Natural killer cell (primary cell): Measurements from ENCODE around the gene BTBD1. TPM values are rescaled to one million over a fixed set of nuclear protein-coding genes. Genes with fewer than 3 reads are reported as not detected.

Source experiments
- ATAC-seq, 3 donors: fragments of 150-1000 bp in 2 of 3; fragments of 200-7000 bp in 1 of 3; cut with Tn5 transposase; 1 replicate in 1 of 3; 2 replicates in 2 of 3; pipeline ENCODE4 v1.10.0; 2021; ENCODE audit warnings: mild to moderate bottlenecking in 2 of 3, moderate library complexity in 2 of 3
- DNase-seq, 2 donors: peaks; one replicate each; pipeline versions ENCODE4 v3.0.0 to v3.0.0-alpha.2; 2013 to 2021; ENCODE audit warnings: mixed read lengths in 1 of 2
- H3K27ac ChIP-seq: one replicate; pipeline ENCODE4 v1.5.1; 2013; ENCODE audit warnings: mild to moderate bottlenecking, low read length
- H3K27me3 ChIP-seq: one replicate; pipeline ENCODE4 v1.6.1; 2013; ENCODE audit warnings: low read length; ENCODE audit not compliant: control insufficient read depth, insufficient read depth
- H3K36me3 ChIP-seq: one replicate; pipeline ENCODE4 v1.6.1; 2013; ENCODE audit warnings: low read length; ENCODE audit not compliant: control insufficient read depth, insufficient read depth
- H3K4me1 ChIP-seq: one replicate; pipeline ENCODE4 v1.6.1; 2013; ENCODE audit warnings: low read length; ENCODE audit not compliant: control insufficient read depth, insufficient read depth
- H3K4me3 ChIP-seq: one replicate; pipeline ENCODE4 v1.5.1; 2013; ENCODE audit warnings: low read length
- H3K9me3 ChIP-seq: one replicate; pipeline ENCODE4 v1.6.1; 2013; ENCODE audit warnings: low read length; ENCODE audit not compliant: control insufficient read depth, insufficient read depth
- H3K27ac Mint-ChIP-seq, 2 donors: one replicate each; pipeline ENCODE4 v1.8.0; 2022; ENCODE audit warnings: mild to moderate bottlenecking in 2 of 2, mixed read lengths in 2 of 2, moderate library complexity in 1 of 2
- H3K27me3 Mint-ChIP-seq, 2 donors: one replicate each; pipeline ENCODE4 v1.8.0; 2022; ENCODE audit warnings: low read depth in 2 of 2, mixed read lengths in 2 of 2
- H3K36me3 Mint-ChIP-seq: one replicate; pipeline ENCODE4 v1.8.0; 2022; ENCODE audit warnings: mixed read lengths
- H3K4me1 Mint-ChIP-seq, 2 donors: one replicate each; pipeline ENCODE4 v1.8.0; 2022; ENCODE audit warnings: mixed read lengths in 2 of 2
- H3K4me3 Mint-ChIP-seq: one replicate; pipeline ENCODE4 v1.8.0; 2022; ENCODE audit warnings: mild to moderate bottlenecking, moderate library complexity, mixed read lengths
- H3K9me3 Mint-ChIP-seq, 2 donors: one replicate each; pipeline ENCODE4 v1.8.0; 2022; ENCODE audit warnings: mixed read lengths in 2 of 2
- WGBS: methylation state at CpG from one replicate; pipeline ENCODE4 v1.1.7; 2013; ENCODE audit warnings: missing lambda C conversion rate; ENCODE audit not compliant: insufficient coverage; 5-methylcytosine and 5-hydroxymethylcytosine counted together
- intact Hi-C: fragments of 100-400 bp; cut with micrococcal nuclease; formaldehyde crosslinking; loops from one replicate; pipeline ENCODE4 v1.14.2; 2022
- total RNA-seq, 4 donors: library from RNA; stranded (reverse); fragments of 120-200 nt in 1 of 4; gene quantifications; one replicate each; pipeline versions ENCODE4 v1.2.3 to v1.2.4, GENCODE V29; 2013 to 2022
- TF ChIP-seq, protein P1 (sequence below): fragments of 200-600 bp; IDR thresholded peaks from one replicate; pipeline ENCODE4 v1.8.0; 2022; ENCODE audit warnings: antibody characterized with exemption

The BTBD1 gene
- total RNA-seq, 3 donors from 2014 or later (not counting 1 experiment from before 2014, with no cell fraction given), result 42.5 to 54.4 (median 54.0) TPM

- Histone ChIP-seq H3K27me3 (no peaks in the 10 kb centered on the region), H3K27ac (no peak overlapping the region), H3K9me3 (no peaks in the 10 kb centered on the region), H3K36me3 (no peaks in the 10 kb centered on the region), H3K4me3 (no peak overlapping the region), H3K4me1 (peaks cover 14% of the 10 kb centered on the region)
- DNase-seq, result no peak
- intact Hi-C loops, result no loop called here
- H3K36me3 Mint-ChIP-seq, result no peaks in the 10 kb centered on the region
- no peak overlapping the region for H3K27ac Mint-ChIP-seq
- WGBS, result 89% methylated on average over 6 of the region's 7 CpGs
- peaks cover 13% of the 10 kb centered on the region in 2 donors for H3K4me1 Mint-ChIP-seq
- H3K4me3 Mint-ChIP-seq, result no peak overlapping the region
- no peak for ATAC-seq
- H3K27me3 Mint-ChIP-seq, result no peaks in the 10 kb centered on the region
- no peaks in the 10 kb centered on the region for H3K9me3 Mint-ChIP-seq
- TF ChIP-seq, protein P1, sequence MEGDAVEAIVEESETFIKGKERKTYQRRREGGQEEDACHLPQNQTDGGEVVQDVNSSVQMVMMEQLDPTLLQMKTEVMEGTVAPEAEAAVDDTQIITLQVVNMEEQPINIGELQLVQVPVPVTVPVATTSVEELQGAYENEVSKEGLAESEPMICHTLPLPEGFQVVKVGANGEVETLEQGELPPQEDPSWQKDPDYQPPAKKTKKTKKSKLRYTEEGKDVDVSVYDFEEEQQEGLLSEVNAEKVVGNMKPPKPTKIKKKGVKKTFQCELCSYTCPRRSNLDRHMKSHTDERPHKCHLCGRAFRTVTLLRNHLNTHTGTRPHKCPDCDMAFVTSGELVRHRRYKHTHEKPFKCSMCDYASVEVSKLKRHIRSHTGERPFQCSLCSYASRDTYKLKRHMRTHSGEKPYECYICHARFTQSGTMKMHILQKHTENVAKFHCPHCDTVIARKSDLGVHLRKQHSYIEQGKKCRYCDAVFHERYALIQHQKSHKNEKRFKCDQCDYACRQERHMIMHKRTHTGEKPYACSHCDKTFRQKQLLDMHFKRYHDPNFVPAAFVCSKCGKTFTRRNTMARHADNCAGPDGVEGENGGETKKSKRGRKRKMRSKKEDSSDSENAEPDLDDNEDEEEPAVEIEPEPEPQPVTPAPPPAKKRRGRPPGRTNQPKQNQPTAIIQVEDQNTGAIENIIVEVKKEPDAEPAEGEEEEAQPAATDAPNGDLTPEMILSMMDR, result no peak
Measured at GRCh38 chr15:82969353-82969752, 97.7 kb downstream of the BTBD1 start.

- peak in 1 of 3 donors; percentile 50 for ATAC-seq
- intact Hi-C loops, result no loop called here
Measured at GRCh38 chr15:82968066-82968465, 99.0 kb downstream of the BTBD1 start.

GRCh38 chr15:82966671-82967071 is 100.4 kb downstream of the BTBD1 start:
- peak in 2 of 3 donors; percentile 21 to 28 for ATAC-seq
- no peak overlapping the region for H3K4me3 Mint-ChIP-seq
- TF ChIP-seq, protein P1, result no peak

More at GRCh38 chr15:82968066-82968465, 99.0 kb downstream of the BTBD1 start:
- no peak for DNase-seq
- Histone ChIP-seq H3K27ac (no peak overlapping the region), H3K4me1 (peaks cover 14% of the 10 kb centered on the region), H3K27me3 (no peaks in the 10 kb centered on the region), H3K36me3 (no peaks in the 10 kb centered on the region), H3K4me3 (no peak overlapping the region), H3K9me3 (no peaks in the 10 kb centered on the region)
- Mint-ChIP-seq H3K4me3 (no peak overlapping the region), H3K36me3 (no peaks in the 10 kb centered on the region), H3K9me3 (no peaks in the 10 kb centered on the region), H3K27me3 (no peaks in the 10 kb centered on the region), H3K4me1 (peaks cover 13% of the 10 kb centered on the region in 2 donors), H3K27ac (no peak overlapping the region)
- 96% methylated on average over 4 of the region's 4 CpGs for WGBS
- TF ChIP-seq, protein P1, result no peak

More at GRCh38 chr15:82966671-82967071, 100.4 kb downstream of the BTBD1 start:
- intact Hi-C loops, result no loop called here
- H3K9me3 Mint-ChIP-seq, result no peaks in the 10 kb centered on the region
- peaks cover 13% of the 10 kb centered on the region in 2 donors for H3K4me1 Mint-ChIP-seq
- 22% methylated on average over 3 of the region's 4 CpGs for whole genome bisulfite sequencing
- DNase-seq, result no peak
- Histone ChIP-seq H3K27ac (no peak overlapping the region), H3K36me3 (no peaks in the 10 kb centered on the region), H3K4me3 (no peak overlapping the region), H3K9me3 (no peaks in the 10 kb centered on the region), H3K4me1 (peaks cover 14% of the 10 kb centered on the region), H3K27me3 (no peaks in the 10 kb centered on the region)
- no peaks in the 10 kb centered on the region for H3K27me3 Mint-ChIP-seq
- H3K27ac Mint-ChIP-seq, result peak overlapping the region; percentile 5 to 15
- no peaks in the 10 kb centered on the region for H3K36me3 Mint-ChIP-seq

Other genes with a start within 250 kb of the BTBD1 start
- gene HOMER2, start 114.5 kb downstream of the BTBD1 start, total RNA-seq, result 1 to 10 TPM; 3.6 to 7.0 (median 4.0) TPM
- 10 to 100 TPM; 15.4 to 27.2 (median 25.7) TPM for gene RAMAC, start 81.0 kb downstream of the BTBD1 start, total RNA-seq
- gene C15orf40, start 55.6 kb downstream of the BTBD1 start, total RNA-seq, result 10 to 100 TPM; 12.5 to 16.0 (median 15.1) TPM
- gene TM6SF1, start 40.4 kb upstream of the BTBD1 start, total RNA-seq, result 10 to 100 TPM; 10.4 to 15.5 (median 12.6) TPM
- 10 to 100 TPM; 13.0 to 25.3 (median 21.4) TPM for gene HDGFL3, start 140.6 kb upstream of the BTBD1 start, total RNA-seq
- gene BNC1, start 217.4 kb upstream of the BTBD1 start, total RNA-seq, result not detected